ENCODE measurements around the gene MCL1. TPM values are rescaled to one million over a fixed set of nuclear protein-coding genes. Genes with fewer than 3 reads are reported as not detected.

The MCL1 gene
- total and polyA plus RNA-seq, 2 of the 13 experiments (the other 11 are each of a cell fraction or from before 2014, with no cell fraction given): 69.5 to 125 TPM

- TF ChIP-seq FOXA1 (IDR thresholded peaks at IDR 0.05) (no peak), FOXA1 (CRISPR knock-in tag; IDR thresholded peaks at IDR 0.05) (no peak), KIAA2018 (CRISPR knock-in tag; IDR thresholded peaks at IDR 0.05; ENCODE audit: borderline replicate concordance) (no peak), ZNF230 (CRISPR knock-in tag; IDR thresholded peaks at IDR 0.05) (no peak), NCOR1 (IDR thresholded peaks at IDR 0.05; ENCODE audit: borderline replicate concordance, low read length) (no peak), CCAR2 (optimal IDR thresholded peaks at IDR 0.05; ENCODE audit: low read depth, low read length) (no peak), ARID5B (CRISPR knock-in tag; IDR thresholded peaks at IDR 0.05) (0 out of 2 replicates have a peak, but pooled peaks have one; percentile 10), KDM4B (CRISPR knock-in tag; IDR thresholded peaks at IDR 0.05) (0 out of 2 replicates have a peak, but pooled peaks have one; percentile 39), TFE3 (CRISPR knock-in tag; IDR thresholded peaks at IDR 0.05) (0 out of 2 replicates have a peak, but pooled peaks have one; percentile 28), ZNF75D (CRISPR knock-in tag; IDR thresholded peaks at IDR 0.05; ENCODE audit: borderline replicate concordance) (no peak), ZNF563 (CRISPR knock-in tag; IDR thresholded peaks at IDR 0.05) (no peak), MIER2 (CRISPR knock-in tag; IDR thresholded peaks at IDR 0.05) (no peak), TBP (CRISPR knock-in tag; IDR thresholded peaks at IDR 0.05) (no peak), NR3C1 (CRISPR knock-in tag; IDR thresholded peaks at IDR 0.05) (no peak), HMG20A (CRISPR knock-in tag; IDR thresholded peaks at IDR 0.05; ENCODE audit: borderline replicate concordance) (peak; percentile 44; the same call in 1 of the 2 replicates), PHF21A (CRISPR knock-in tag; IDR thresholded peaks at IDR 0.05) (peak; percentile 12; the same call in 1 of the 2 replicates)
These were observed 33.9 kb upstream of the MCL1 start (continued) for GRCh38 chr1:150613061-150613920.
